ENCODE results near the gene CCDC142. TPM values are rescaled to one million over a fixed set of nuclear protein-coding genes. Genes with fewer than 3 reads are reported as not detected.

Gene CCDC142, protein sequence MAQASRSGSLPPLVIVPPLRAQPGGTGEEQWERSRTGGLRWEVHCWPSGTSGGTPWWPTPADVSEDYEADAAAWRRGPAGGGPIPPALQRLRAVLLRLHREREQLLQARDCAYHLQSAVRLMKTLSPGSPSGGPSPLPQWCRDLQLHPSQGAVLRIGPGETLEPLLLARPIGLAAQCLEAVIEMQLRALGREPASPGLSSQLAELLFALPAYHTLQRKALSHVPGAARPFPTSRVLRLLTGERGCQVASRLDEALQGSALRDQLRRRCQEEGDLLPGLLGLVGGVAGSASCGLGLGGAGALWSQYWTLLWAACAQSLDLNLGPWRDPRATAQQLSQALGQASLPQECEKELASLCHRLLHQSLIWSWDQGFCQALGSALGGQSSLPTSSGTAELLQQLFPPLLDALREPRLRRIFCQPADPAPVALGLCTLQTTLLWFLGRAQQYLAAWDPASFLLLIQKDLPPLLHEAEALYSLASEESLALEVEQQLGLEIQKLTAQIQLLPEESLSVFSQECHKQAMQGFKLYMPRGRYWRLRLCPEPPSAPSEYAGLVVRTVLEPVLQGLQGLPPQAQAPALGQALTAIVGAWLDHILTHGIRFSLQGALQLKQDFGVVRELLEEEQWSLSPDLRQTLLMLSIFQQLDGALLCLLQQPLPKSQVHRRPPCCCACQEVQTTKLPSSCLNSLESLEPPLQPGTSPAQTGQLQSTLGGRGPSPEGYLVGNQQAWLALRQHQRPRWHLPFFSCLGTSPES
- total RNA-seq = 6.4 and 10.6 TPM in 2 replicates

DNA sequence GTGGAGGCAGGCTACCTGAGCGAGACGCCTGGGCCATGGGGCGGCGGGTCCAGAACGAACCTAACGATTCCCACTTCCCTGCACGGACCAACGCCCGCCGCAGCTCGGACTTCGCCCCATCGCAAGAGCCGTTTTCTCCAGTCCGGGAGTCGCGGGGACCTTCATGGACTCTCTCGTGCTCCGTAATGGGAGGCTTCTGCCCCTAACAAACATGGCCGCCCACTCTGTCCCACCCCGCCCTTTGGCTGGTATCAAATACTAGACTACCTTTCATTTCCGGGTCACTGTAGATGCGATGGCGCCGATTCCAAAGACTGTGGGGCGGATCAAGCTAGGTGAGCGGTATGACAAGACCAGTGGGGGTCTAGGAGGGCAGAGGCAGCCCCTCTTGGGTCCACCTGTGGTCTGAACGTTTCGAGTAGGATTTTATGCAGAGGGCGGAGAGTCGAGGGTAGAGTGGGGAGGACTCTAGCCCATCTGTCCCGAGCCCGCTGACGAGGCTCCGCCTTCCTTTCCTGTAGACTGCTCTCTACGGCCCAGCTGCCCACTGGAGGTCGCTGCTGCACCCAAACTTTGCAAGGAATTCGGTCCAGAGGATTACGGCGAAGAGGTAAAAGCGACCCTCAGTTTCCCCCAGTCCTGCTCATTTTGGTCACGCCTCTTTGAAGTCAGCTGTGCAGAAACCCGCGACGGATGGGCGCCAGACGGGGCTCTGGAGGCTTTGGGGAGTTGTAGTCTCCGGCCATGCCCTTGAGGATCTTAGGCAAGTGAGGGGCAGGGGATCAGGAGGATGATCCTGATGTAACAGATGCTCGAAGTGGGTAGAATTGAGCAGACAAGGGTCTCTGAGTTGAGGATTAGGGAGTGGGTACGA, at the start of gene CCDC142, which contains the start of gene TTC31:
Gene CCDC142, minus strand, starts transcription at position 198 of the 874 bp plus-strand sequence. Its CDS starts 161 bp downstream, at position 37.
Gene TTC31, plus strand, starts transcription at position 281 of the 874 bp plus-strand sequence. Its CDS starts 15 bp downstream, at position 296.

DNA sequence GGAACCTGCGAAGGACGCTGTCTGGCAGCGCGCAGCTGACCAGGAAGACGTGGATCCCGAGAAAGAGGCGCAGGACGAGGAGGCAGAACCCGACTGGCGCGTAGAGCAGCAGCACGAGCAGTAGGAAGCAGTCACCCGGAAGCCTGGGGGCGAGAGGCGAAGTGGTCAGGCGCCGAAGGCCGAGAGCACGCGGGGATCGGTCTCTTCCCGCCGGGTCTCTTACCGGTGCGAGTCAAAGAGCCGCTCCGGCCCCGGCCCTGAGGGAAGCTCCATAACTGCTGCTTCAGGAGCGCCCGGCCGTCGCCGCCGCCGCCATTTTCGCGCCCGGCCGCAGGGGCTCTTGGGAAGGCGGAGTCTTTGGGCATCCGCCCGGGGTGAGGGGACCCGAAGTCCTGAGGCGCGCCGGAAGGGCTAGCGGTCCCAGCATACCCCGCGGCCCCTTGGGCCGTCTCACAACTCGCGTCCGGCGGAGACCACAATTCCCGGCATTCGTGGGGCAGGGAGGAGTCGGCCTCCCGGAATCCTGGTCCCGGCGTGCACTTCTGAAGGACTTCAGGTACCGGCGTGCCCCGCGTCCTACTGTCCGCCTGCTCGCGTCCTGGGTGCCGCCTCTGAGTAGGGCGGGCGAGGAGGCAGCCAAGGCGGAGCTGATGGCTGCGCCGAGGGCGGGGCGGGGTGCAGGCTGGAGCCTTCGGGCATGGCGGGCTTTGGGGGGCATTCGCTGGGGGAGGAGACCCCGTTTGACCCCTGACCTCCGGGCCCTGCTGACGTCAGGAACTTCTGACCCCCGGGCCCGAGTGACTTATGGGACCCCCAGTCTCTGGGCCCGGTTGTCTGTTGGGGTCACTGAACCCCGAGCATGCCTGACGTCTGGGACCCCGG, 46.8 kb upstream of the CCDC142 start, which contains the start of the genes AUP1 and HTRA2:
Gene AUP1, minus strand, starts transcription at position 350 of the 882 bp plus-strand sequence. Its CDS starts 77 bp downstream, at position 273.
Gene HTRA2, plus strand, starts transcription at position 577 of the 882 bp plus-strand sequence. Its CDS starts 74 bp downstream, at position 651.

DNA sequence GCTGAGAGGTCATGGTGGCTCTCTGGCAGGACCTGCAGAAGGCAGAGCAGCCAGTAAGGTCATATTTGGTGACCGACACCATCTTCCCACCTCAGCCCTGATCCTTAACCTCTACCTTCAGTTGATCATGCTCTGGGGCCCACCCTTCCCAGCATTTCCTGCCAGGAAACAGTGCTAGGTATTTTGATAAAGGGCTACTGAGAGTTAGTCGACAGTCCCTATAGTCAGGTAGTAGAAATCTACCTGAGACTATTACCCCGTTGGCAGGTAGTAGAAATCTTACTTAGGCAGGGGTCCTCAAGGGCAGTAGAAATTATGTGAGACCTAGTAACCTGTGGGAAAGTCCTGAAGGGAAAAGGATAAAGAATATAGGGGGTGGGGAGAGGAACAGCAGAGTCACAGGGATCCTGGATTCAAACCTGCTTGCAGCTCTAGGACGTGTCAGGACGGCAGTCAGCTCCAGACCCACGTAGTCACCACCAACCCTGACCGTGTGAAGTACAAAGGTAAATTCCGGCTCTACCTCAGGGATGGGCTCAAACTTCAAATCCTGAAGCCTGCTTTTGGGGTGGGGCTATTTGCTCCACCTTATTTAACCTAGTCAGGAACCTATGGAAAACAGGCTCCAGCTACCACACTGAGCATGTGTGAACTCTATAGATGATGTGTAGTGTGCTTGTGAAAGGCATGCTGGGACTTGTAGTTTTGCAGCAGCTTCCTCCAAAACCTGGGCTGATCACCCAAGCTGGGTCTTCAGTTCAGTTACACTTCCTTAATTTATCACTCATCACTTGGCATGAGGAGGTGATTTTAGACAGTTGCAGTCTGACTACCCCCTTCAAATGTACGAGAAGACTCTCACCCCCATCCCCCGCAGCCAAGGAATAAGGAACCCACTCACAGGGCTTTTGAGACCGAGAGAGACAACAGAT, 43.2 kb upstream of the CCDC142 start, which contains the start of gene DQX1:
Gene DQX1, minus strand, starts transcription at position 515 of the 932 bp plus-strand sequence. Its CDS starts 502 bp downstream, at position 13.

DNA sequence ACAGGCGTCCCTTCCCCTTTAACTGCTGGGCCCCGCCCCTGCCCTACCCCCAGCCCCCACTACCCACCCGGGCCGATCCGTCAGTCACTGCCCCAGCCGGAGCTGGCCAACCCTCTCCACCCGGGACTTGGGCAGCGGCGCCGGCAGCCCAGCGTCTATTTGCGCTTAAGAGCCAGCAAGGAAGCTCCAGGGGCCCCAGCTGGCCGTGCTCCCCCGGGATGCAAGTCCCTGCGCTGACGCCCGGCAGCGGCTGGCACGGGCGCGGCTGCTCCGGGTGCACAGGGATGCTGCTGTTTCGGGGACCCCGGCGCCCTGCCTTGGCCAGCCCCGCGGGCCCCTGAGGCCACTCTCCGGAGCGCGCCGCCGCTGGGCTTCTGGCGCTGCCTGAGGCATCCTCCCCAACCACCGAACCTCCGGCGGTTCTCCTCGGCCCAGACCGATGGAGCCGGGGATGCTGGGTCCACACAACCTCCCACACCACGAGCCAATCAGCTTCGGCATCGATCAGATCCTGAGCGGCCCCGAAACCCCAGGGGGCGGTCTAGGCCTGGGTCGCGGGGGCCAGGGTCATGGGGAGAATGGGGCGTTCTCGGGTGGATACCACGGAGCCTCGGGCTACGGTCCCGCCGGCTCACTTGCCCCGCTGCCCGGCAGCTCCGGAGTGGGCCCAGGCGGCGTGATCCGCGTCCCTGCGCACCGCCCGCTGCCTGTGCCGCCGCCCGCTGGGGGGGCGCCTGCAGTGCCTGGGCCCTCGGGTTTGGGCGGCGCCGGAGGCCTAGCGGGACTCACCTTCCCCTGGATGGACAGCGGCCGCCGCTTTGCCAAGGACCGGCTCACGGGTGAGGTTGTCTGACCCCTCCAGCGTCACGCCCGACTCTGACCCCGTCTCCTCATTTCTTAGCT, 31.8 kb upstream of the CCDC142 start, which contains the start of gene TLX2:
Gene TLX2, plus strand, starts transcription at position 83 of the 903 bp plus-strand sequence. Its CDS starts 357 bp downstream, at position 440.

DNA sequence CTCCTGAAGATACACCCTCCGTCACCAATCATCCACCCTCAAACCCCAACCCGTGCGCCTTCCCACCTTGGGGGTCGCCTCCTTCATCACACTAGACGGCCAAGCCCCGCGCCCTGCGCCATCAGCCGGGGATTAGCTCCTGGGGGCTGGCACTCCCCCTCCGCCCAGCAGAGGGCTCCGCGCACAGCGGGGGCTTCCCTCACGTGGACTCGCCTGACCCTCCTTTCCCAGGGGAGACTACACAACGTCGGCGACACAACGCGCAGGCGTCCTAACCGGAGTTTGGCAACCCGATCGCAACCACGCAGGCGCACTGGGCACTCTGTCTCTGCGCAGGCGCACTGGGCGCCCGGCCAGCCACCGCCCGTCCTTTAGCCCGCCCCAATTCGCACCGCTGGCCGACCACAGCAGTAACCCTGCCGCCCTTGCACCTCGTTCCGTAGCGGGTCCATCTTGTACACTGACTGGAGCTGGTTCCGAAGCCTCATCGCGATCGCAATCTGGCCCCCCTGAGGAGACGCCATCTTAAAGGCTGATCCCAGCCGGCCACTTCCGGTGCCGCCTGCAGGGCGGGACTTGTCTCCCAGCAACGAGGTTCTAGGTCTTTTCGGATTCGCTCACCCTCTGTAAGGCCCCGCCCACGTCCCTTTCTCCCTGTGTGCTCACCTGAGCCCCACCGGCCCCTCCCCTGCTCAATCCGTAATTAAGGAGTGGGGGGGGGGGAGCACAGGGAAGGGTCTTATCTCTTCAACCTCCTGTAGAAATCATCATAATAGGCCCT, 24.5 kb upstream of the CCDC142 start, which contains the start of gene PCGF1:
Gene PCGF1, minus strand, starts transcription at position 551 of the 781 bp plus-strand sequence. Its CDS starts 27 bp downstream, at position 524.

DNA sequence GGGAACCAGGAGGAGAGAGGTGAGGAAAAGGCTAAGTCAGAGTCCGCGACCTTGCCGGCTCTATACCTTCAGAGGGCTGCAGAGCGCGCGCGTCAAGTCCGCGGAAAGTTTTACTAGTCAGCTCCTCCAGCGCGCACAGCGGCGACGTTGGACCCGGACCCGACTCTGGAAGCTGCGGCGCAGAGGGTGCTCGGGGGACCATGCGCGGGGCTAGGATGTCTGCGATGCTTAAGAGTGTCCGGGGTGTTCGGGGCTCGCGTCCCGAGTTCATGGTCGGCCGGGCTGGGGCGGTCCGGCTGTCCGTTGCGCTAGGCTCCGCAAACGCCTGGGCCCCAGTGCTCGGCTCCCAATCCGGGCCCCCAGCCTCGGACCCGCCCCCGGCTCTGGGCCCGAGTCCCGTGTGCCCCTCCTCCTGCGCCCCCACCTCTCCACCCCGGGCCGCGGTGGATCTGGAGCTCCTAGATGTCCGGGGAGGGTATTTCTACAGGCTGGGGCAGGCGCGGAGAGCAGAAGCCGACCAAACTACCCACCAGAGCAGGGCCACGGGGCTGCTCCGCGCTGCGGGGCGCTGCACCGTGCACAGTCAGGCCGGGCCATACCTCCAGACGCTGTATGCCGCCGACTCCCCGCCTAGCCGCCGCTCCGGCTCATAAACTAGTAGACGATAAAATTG, 16.6 kb upstream of the CCDC142 start, which contains the start of gene LBX2:
Gene LBX2, minus strand, starts transcription at position 337 of the 673 bp plus-strand sequence. Its CDS starts 66 bp downstream, at position 271.

DNA sequence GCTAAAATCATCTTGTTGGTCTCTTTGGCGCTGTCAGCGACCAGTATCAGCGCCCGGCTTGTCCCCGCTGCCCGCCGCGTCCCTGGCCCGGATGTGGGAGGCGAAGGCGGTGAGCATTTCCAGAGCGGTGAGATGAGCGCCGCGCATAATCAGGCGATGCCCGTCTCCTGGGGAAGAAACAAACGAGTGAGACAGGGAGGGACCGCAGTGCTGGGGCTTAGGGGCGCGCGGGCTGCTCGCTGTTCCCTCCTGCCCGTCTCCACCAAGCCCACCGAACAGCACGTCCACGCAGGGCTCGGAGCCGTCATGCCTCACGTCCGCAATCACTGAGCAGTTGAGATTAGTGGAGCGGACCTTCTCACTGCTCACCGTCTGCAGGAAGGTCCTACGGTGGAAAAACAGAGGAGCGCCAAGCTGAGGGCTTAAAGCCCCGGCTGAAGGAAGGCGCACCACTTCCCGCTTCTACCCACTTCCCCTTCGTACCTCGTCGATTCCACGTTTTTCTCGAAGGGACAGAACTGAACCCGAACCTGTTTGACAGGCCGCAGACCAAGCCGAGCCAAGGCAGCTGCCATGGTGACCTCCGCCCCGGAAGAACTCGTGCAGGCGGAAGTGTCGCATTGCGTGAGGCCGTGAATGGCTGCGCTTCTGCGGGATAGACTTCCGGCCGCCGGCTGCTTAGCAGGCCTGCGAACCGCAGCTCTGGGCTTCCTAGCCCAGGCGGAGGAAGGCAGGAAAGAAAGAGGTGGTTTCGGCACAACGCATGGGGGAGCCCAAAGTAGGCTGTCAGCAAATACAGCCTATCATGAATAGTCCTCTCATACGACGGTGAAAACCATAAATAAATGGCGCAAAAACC, 10.5 kb downstream of the CCDC142 start, which contains the start of gene MRPL53:
Gene MRPL53, minus strand, starts transcription at position 595 of the 859 bp plus-strand sequence. Its CDS starts 20 bp downstream, at position 575.

DNA sequence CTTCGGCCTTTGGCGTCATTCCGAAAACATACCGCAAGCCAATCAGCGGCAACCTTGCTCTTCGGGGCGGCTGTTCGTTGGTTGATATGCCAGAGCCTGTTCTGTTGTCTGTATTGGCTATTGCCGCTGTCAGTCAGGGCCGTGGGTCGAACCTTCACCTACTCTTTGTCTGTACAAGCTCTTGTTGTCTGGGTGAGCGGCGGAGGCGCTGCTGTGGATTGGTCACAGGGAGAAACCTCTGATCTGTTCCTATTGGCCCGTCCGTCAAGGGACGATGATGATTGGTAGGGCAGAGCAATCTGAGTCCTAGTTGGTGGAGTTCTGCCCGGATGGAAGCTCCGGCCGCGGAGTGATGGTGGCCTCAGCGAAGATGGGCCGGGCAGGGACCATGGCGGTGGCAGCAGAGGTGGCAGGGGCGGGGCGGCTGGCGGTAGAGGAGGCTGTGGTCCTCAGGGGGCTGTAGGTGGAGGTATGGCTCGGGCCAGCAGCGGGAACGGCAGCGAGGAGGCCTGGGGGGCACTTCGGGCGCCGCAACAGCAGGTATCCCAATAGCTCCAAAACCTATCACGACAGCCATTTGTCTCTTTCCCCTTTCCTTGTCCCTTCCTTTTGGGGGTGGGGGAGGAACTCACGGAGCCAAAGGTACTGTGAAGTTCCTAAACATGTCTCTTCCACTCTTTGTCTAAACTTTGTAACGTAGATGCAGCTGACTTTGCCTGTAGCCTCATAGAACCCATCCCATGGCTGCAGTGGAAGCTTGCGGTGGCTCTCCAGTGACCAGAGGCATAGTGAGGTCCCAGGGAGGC, 24.5 kb downstream of the CCDC142 start, which contains the start of gene WBP1:
Gene WBP1, plus strand, starts transcription at position 307 of the 806 bp plus-strand sequence. Its CDS starts 165 bp downstream, at position 472.

DNA sequence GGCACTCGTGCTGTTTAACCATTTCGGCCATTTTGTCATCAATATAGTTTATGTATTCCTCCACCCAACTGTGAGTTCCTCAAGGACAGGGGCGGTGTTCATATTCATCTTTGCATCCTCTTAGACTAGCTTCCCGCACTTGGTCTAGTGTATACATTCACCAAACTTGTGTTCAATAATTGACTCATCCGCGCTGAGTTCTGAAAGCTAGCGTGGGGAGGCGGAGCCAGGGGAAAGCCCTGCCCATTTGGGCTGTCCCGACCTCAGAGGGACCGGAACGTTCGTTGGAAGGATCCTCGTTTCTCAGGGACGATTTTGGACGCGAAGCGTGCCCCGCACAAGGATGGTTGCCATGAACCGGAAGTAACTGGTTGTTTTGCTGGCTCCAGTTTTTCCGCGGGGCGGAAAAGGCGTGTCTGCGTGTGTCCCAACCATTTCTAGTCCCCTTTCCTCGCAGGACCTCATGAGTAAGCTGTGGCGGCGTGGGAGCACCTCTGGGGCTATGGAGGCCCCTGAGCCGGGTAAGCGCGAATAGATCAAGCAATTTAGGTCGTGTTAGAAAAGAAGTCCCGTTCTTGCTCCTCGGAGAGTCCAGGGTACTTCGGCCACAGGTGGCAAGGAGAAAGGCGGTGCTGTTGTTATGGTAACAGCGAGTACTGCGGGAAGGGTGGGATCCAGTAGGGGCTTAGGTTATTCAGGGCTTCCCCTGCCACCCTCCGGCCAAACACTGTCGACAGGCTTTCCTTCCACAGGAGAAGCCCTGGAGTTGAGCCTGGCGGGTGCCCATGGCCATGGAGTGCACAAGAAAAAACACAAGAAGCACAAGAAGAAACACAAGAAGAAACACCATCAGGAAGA, 27.9 kb downstream of the CCDC142 start, which contains the start of gene INO80B:
Gene INO80B, plus strand, starts transcription at position 434 of the 858 bp plus-strand sequence. Its CDS starts 30 bp downstream, at position 464.

DNA sequence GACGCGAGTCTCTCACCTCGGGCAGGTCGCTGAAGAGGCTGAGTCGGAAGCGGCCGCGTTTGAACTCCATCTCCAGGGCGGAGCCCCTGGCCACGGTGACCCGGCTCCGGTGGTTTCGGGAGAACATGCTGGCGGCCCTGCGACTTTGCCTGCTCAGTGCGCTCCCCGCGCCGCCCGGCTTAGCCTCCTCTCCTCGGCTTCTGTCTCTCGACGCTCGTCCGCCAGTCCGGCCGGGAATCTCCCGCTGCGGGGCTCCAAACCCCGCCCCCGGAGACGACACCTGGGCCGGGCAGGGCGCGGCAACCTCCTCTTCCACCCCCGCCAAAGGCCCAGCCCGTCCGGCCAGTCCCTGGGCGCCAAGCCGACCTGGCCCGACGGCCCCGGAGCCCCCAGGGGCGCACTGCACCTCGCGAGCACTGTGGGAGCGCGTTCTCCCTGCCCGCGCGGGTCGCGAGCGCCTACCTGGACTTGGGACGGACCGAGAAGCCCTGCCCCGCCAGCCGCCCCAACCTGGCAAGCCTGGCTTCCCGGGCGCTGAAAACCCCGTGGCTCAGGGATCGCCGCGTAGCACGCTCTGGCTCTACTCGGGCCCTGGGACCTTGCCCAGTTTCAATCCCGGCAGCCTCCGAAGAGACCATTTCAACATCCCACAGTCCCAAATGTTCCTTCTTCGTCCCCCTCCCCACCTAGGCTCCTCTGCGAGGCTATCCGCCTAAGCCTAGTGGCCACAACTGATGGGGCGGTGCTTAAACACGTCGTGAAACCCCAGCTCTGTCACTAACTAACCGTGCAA, 40.9 kb downstream of the CCDC142 start, which contains the start of gene RTKN:
Gene RTKN, minus strand, starts transcription at position 248 of the 793 bp plus-strand sequence. Its CDS starts 121 bp downstream, at position 127.

